ENCODE data around the gene TWNK.
A peak's percentile ranks its signal among the peaks of the same experiment; 100 is the strongest.

TWNK gene

DNA sequence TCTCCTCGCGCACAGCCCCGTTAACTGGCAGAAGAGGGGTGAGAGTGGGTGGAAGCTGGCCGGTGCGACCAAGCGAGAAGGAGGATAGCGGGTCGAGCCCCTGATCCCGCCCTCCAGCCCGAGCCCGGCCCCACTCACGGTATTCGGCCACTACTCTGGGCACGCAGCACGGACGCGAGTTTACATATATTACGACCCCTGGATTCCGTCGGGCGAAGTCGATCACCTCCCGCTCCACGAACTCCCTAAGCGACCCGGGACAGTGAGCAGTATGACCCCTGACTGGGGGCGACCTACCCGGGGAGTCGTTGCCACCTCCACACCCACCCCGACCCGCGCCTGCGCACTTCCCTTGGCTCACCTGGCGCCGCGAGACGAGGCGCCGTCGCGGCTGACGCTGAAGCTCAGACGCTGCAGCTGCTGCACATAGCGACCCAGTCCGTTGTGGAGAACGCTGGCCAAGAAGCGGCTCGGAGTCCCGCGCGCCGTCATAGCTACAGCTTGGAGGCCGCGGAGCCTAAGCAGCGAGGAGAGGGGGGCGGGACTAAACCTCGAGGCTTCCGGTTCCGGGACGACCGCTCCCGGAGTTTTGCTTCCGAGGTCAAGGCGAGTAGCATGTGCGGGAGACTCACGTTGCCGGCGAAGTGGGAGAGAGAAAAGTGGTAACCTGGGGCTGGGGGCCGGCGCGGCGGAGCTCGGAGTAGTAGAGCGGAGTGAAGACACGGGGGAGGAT lies at the start of gene TWNK, which contains the start of gene MRPL43:
TWNK (plus strand) TSS at position 592 of the 733 bp plus-strand sequence. CDS start 668 bp downstream, outside the sequence.
MRPL43 (minus strand) TSS at position 546 of the 733 bp plus-strand sequence; CDS start at position 492, 54 bp downstream.
- DNase-seq = peak; percentile 86

- DNase-seq = no peak
Measured at GRCh38 chr10:100939763-100940344, 47.5 kb upstream of the TWNK start.

GRCh38 chr10:100942229-100942628 lies 45.1 kb upstream of the TWNK start:
- no peak for DNase-seq

DNA sequence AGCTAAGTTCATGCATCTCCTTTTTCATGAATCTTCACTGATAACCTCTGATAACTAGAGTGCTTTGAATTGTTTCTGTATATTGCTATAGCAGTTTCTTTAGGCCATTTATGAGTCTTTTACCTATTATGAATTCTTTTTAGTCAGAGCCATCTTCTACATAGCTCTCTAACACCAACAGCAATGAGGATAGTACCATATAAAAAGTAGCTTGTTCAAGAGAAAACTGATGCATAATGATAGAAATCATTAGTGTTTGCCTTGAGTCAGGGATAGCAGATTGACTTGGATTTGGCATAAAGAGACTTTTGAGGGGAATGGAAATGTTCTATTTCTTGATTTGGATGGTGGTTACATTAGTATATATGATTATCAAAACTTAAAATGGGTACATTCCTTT lies 43.8 kb upstream of the TWNK start:
- DNase-seq = no peak

DNA sequence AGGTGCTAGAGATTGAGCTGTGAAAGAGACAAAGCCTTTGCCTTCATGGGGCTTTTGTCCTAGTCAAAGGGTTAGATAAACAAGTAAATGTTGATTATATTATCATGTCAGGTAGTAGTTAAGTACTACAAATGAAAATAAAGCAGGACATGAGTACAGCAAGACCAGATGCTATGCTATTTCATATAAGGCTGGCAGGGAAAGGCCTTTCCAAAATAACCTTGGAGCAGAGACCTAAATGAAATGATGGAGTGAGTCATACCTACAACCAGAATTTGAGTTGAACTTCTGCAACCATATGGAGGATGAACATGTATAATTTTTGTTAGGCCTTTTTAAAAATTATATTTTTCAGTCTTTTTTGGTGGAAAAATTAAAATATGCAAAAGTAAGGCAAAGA lies 41.6 kb upstream of the TWNK start:
- no peak for DNase-seq

- no peak for DNase-seq
Measured at GRCh38 chr10:100948916-100949315, 38.4 kb upstream of the TWNK start.

DNA sequence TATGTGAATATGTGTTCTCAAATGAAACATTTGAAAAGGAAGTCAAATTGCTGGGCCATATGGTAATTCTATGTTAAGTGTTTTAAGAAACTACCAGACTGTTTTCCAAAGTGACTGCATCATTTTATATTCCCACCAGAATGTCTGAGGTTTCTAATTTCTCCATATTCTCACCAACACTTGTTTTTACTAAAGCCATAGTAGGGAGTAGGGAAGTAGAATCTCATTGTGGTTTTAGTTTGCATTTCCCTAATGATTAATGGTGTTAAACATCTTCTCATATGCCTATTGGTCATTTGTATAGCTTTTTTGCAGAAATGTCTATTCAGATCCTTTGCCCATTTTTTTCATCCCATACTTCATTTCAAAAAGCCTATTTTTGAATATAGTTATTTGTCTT lies 27.1 kb upstream of the TWNK start:
- DNase-seq = no peak

DNA sequence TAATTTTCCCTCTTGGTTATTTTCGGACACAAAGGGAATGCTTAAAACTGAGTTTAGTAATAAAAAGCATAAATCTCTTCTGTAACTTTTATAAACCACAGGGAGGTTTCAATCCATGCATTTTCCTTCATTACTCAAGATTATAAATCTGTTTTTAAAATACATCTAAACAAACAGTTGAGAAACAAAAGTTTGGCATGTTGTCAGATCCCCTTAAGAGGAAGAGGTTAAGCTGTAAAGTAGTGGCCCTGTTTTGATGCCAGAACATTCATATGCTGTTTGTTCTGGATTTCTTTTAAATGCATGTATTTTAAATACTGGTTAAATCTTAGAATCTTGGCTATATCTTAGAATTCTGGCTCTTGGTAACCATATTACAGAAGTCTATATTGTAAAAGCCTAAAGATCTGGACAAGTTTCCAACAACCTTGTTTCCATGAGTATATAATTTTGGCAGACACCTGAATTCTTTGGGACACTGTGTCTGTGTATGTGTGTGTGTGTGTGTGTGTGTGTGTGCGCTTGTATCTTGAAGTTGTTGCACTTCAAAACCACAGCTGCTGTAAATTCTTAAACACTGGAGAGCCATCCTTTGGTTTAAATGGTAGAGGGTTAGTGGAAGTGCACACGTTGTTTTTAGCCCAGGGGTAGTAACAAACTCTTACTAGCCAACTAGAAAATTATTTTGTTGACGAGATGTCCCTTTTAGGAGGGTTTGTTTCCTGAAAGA lies 24.8 kb upstream of the TWNK start:
- no peak for DNase-seq

- DNase-seq = no peak
Measured at GRCh38 chr10:100963826-100964225, 23.5 kb upstream of the TWNK start.

DNA sequence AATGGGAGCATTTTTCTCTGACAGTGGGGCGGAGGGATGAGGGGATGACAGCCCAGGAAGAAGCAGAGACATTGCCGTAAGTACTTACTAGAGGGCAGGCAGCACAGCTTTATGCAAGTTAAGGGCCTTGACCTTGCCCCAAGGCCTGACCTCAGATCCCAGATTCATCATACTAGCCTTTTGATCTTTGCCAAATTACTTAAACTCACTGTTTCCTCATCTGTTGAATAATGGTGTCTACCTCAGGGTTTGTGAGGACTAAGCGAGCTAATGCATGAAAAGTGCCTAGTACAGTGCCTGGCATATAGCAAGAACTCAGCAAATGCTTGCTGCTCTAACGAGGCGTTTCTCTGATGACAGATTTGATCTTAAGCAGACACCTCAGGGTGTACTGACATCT lies 21.5 kb upstream of the TWNK start:
- DNase-seq = no peak

DNA sequence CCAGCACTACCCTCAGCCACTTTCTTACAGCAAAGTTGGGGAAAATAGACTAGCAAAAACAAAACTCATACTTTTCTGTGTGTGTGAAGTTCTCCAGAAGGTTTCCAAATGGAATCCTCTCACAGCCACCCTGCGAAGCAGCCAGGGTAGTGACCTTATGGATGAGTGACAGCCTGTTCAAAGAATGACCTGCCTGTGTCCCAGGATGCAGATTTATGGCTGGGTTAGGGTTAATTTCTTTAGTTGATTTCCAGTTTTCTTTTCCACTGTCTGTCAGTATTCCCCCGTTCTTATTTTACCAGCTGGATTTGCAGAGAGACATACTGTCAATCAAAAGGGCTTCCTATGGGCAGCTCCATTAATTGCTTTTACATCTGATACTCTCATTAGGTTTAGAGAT lies 20.5 kb upstream of the TWNK start:
- DNase-seq = no peak

DNA sequence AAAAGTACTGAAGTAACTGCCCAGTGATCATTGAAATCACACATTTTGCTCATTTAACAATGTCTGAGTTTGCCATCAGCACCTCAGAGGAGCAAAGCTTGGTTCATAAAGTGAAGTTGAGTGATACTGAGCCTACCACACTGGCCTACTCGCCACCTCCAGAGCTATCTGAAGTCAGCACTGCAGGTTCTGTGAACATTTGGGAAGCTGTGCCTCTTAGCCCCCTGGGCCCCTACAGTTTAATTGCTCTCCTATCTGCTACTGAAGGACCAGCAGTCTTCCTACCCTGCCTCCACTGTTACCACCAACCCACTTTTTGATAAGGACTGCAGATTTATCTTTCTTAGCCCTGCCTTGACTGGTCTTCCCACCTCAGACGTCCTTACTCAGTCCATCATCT lies 20.0 kb upstream of the TWNK start:
- DNase-seq = no peak

GRCh38 chr10:100968062-100968736 lies 19.1 kb upstream of the TWNK start:
- no peak for DNase-seq

- DNase-seq = no peak
Measured at GRCh38 chr10:100968863-100969186, 18.5 kb upstream of the TWNK start.

- DNase-seq = peak; percentile 19
Measured at GRCh38 chr10:100969187-100970075, 17.9 kb upstream of the TWNK start, which contains the start of gene SEMA4G. TSS of gene SEMA4G (plus strand) at chr10:100969504. CDS start at chr10:100972913, 3,409 bp downstream.

GRCh38 chr10:100970076-100970913 lies 17.0 kb upstream of the TWNK start:
- peak; percentile 12 for DNase-seq

DNA sequence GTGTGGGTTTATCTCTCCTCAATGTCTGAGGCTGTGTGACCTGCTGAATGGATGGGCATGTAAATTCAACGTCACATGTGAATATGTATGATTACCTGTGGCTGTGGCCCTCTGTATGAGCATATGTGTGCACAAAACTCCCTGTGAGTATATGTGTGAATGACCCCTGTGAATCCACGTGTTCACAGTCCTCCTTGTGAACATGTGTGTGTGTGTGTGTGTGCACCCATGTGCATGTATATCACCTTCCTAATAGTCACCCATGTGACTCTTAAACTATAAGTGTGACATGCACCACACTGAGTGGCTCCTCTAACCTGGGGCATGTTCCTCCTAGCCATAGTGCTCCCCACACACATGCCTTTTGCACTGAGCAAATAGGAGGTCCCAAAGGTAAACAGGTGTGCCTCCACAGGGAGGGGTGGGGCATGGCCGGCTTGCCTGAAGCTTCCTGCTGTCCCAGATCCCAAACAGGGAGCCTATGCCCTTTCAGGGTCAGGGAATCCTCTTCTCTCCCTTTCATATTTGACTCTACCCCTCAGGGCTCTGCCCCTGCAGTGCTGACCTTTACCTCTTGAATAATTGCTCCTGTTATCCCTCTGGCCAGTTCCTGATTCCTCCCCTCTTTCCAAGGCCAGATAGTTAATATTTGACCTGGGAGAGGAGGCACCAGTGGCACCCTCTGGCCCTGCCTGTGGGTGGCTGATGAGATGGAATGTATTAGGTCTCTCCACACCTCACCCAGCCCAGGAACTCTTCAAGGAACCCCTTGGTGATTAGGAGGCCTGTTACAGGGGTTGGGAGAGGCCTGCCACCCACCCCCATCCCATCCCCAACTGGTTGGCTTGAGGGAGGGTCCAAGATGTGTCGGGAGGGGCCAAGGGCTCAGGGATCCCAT lies 16.2 kb upstream of the TWNK start:
- no peak for DNase-seq

GRCh38 chr10:100972115-100972903 lies 15.0 kb upstream of the TWNK start:
- no peak for DNase-seq

DNA sequence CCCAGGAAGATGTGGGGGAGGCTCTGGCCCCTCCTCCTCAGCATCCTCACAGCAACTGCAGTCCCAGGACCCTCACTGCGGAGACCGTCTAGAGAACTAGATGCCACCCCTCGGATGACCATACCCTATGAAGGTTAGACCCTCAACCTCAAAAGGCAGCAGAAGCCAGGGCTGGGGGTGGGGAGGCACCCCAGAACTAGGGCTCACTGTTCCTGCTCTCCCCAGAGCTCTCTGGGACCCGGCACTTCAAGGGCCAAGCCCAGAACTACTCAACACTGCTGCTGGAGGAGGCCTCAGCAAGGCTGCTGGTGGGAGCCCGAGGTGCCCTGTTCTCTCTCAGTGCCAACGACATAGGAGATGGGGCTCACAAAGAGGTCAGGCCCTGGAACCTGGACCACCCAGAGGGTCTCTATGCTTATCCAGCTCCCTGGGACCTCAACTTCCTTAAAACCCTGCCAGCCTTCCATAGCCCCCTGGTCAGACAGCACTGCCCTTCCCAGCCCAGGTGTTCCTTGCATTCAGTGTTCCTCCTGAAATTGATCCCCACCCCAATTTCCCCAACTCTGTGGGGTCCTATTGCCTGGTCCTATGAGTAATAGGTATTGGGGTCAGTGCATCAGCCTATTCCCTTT lies 14.3 kb upstream of the TWNK start:
- no peak for DNase-seq
